OCI-LY7 (cell line): ENCODE measurements around the gene ATP9B. TPM values are rescaled to one million over a fixed set of nuclear protein-coding genes. Genes with fewer than 3 reads are reported as not detected.

Source experiments
- BruUV-seq: library from RNA; stranded (reverse); fragments of 400-500 nt; replicated peaks from 2 replicates; lab custom pipeline; 2021; lab: Mats Ljungman, UMichigan
- CTCF ChIA-PET: fragments of 300-600 bp; sonication (Branson Sonifier 250); formaldehyde crosslinking; loops from one replicate; lab custom pipeline; 2022; ENCODE audit warnings: antibody characterized with exemption; ENCODE audit not compliant: unreplicated experiment; lab: Charles Lee
- POLR2A ChIA-PET: fragments of 300-600 bp; sonication (Branson Sonifier 250); formaldehyde crosslinking; loops from one replicate; lab custom pipeline; 2022; ENCODE audit warnings: antibody characterized with exemption; lab: Charles Lee
- DNase-seq: peaks from one replicate; pipeline ENCODE4 v3.0.0-alpha.2; 2015; ENCODE audit warnings: low spot score
- H2AFZ ChIP-seq: fragments of 200-600 bp; sonication (generic), shearing (Covaris generic); 2 replicates; pipeline ENCODE4 v1.6.1; 2014; ENCODE audit warnings: mild to moderate bottlenecking, antibody characterized with exemption, low read length, moderate library complexity
- H3K27ac ChIP-seq: fragments of 200-600 bp; sonication (generic); 2 replicates; pipeline ENCODE4 v1.5.1; 2014; ENCODE audit warnings: mixed run types, low read depth, mild to moderate bottlenecking, moderate library complexity, low read length, inconsistent platforms; ENCODE audit not compliant: poor library complexity, severe bottlenecking
- H3K36me3 ChIP-seq: fragments of 200-600 bp; sonication (generic); 2 replicates; pipeline ENCODE4 v1.6.1; 2014; ENCODE audit warnings: mild to moderate bottlenecking, antibody characterized with exemption, low read length, moderate library complexity, mixed read lengths; ENCODE audit not compliant: insufficient read depth
- H3K4me1 ChIP-seq: fragments of 200-600 bp; sonication (generic); 2 replicates; pipeline ENCODE4 v1.5.1; 2014; ENCODE audit warnings: mild to moderate bottlenecking, low read length; ENCODE audit not compliant: insufficient read depth, poor library complexity, severe bottlenecking
- H3K4me2 ChIP-seq: fragments of 200-600 bp; sonication (generic); 2 replicates; pipeline ENCODE4 v1.6.1; 2014; ENCODE audit warnings: mild to moderate bottlenecking, low read length
- H3K4me3 ChIP-seq: fragments of 200-600 bp; sonication (generic); 2 replicates; pipeline ENCODE4 v1.5.1; 2014; ENCODE audit warnings: mild to moderate bottlenecking, low read depth, low read length; ENCODE audit not compliant: poor library complexity, severe bottlenecking
- H3K79me2 ChIP-seq: fragments of 200-600 bp; sonication (generic); 2 replicates; pipeline ENCODE4 v1.6.1; 2016; ENCODE audit warnings: low read depth, mild to moderate bottlenecking, low read length, moderate library complexity, mixed read lengths; ENCODE audit not compliant: insufficient read depth
- H3K9me2 ChIP-seq: fragments of 200-600 bp; sonication (generic); 2 replicates; pipeline ENCODE4 v1.6.1; 2016; ENCODE audit warnings: mild to moderate bottlenecking, low read length, mixed read lengths; ENCODE audit not compliant: insufficient read depth
- H3K9me3 ChIP-seq: fragments of 200-600 bp; sonication (generic); 2 replicates; pipeline ENCODE4 v1.6.1; 2014; ENCODE audit warnings: mild to moderate bottlenecking, mixed run types, low read length, mixed read lengths
- H4K20me1 ChIP-seq: fragments of 200-600 bp; sonication (generic); 2 replicates; pipeline ENCODE4 v1.6.1; 2014; ENCODE audit warnings: mild to moderate bottlenecking, antibody characterized with exemption, low read length, moderate library complexity, mixed read lengths; ENCODE audit not compliant: insufficient read depth
- EZH2phosphoT487 ChIP-seq: fragments of 200-600 bp; sonication (generic); IDR thresholded peaks from 2 replicates; pipeline ENCODE4 v1.6.1; 2018; ENCODE audit warnings: low read depth, borderline replicate concordance, mild to moderate bottlenecking, mixed run types, antibody characterized with exemption, low read length, moderate library complexity, mixed read lengths
- intact Hi-C: fragments of 100-400 bp; cut with micrococcal nuclease; formaldehyde crosslinking; loops from one replicate; pipeline ENCODE4 v1.10.0; 2022; ENCODE audit not compliant: unreplicated experiment
- total RNA-seq, 2 experiments: library from RNA; depleted of rRNA in 1 of 2; stranded (reverse); fragments of >200 nt in 1 of 2; shearing (Covaris generic) in 1 of 2; gene quantifications; 2 replicates each; pipeline ENCODE4 v1.2.3, GENCODE V29; 2014 to 2022
- TF ChIP-seq, protein P1 (sequence below): fragments of 200-600 bp; sonication (generic); conservative IDR thresholded peaks from 2 replicates; pipeline ENCODE4 v1.5.1; 2014; ENCODE audit warnings: mild to moderate bottlenecking, antibody characterized with exemption, low read length, moderate library complexity, mixed read lengths

ATP9B gene
- total RNA-seq, 2 experiments from 2014 or later, result 27.1 to 36.4 TPM

DNA sequence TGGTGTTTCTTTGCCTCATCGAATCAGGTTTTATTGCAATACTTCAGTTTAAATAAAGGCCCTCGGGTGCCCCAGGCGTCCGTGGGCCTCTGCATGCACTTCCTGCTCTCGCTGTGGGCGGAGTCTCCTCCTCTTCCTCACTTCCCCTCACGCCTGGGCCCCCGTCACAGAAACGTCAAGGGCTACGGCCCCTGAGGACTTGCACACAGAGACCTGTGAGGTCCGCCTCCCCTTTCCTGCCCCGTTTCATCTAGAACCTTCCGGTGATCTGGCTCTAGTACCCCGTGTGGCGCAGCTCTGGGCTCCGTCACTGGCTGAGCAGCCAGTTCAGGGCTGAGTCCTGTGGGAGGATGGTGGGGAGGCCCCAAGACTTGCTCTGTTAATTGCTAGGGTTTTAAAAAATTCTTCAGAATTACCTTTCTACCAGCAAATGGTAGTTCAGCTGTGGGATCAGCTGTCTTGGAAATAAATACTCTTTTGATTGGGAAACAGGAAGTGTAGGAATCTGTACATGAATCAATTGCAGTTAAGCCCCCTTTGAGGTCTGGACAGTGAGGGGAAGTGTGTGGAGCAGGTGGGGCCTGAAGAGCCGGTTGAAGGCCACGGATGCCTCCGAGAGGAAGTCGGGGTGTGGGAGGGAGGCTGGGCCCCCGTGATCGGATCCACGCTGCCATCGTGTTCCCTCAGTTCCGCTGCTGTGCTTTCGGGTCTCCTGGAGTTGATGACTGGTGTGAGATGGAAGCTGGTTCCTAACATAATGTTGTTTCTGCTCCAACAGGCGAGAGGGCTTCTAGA, 336.8 kb downstream of the ATP9B start:
- Histone ChIP-seq H3K9me3 (no peaks in the 10 kb centered on the region), H3K4me3 (peak overlapping the region; percentile 73), H3K4me1 (peaks cover 55% of the 10 kb centered on the region), H2AFZ (no peak overlapping the region), H4K20me1 (0 out of 2 replicates have a peak, but pooled peaks cover 4% of the 10 kb centered on the region), H3K9me2 (no peaks in the 10 kb centered on the region), H3K36me3 (peaks cover 26% of the 10 kb centered on the region), H3K27ac (peak overlapping the region; percentile 76), H3K4me2 (peak overlapping the region; percentile 98), H3K79me2 (peaks cover 78% of the 10 kb centered on the region)
- TF ChIP-seq, protein P1, sequence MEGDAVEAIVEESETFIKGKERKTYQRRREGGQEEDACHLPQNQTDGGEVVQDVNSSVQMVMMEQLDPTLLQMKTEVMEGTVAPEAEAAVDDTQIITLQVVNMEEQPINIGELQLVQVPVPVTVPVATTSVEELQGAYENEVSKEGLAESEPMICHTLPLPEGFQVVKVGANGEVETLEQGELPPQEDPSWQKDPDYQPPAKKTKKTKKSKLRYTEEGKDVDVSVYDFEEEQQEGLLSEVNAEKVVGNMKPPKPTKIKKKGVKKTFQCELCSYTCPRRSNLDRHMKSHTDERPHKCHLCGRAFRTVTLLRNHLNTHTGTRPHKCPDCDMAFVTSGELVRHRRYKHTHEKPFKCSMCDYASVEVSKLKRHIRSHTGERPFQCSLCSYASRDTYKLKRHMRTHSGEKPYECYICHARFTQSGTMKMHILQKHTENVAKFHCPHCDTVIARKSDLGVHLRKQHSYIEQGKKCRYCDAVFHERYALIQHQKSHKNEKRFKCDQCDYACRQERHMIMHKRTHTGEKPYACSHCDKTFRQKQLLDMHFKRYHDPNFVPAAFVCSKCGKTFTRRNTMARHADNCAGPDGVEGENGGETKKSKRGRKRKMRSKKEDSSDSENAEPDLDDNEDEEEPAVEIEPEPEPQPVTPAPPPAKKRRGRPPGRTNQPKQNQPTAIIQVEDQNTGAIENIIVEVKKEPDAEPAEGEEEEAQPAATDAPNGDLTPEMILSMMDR, result no peak
- no peak for TF ChIP-seq EZH2phosphoT487
- POLR2A ChIA-PET, result interaction anchor here (1.3 to 1.6 kb wide), 3 partner anchors 9 to 118 kb away, joined by 3 to 5 read pairs (median 5); no protein-coding TSS in a partner anchor
- no TSS peak for BruUV-seq
- intact Hi-C loops, result loop anchor here (2.0 kb wide), 2 partner anchors 55 to 117 kb away; no protein-coding TSS in a partner anchor
- CTCF ChIA-PET, result no interaction called here
- peak; percentile 73 for DNase-seq

GRCh38 chr18:79406708-79407107, 337.5 kb downstream of the ATP9B start:
- POLR2A ChIA-PET, result no interaction called here
- 0 out of 2 replicates have a peak, but pooled peaks cover 4% of the 10 kb centered on the region for H4K20me1 ChIP-seq
- intact Hi-C loops, result no loop called here
- H3K36me3 ChIP-seq, result peaks cover 27% of the 10 kb centered on the region
- H3K4me2 ChIP-seq, result peak overlapping the region; percentile 98; the same call in 1 of the 2 replicates
- DNase-seq, result no peak
- H3K4me3 ChIP-seq, result no peak overlapping the region
- H3K4me1 ChIP-seq, result peaks cover 48% of the 10 kb centered on the region
- no peak overlapping the region for H2AFZ ChIP-seq
- H3K9me3 ChIP-seq, result no peaks in the 10 kb centered on the region
- no TSS peak for BruUV-seq
- CTCF ChIA-PET, result no interaction called here
- peak overlapping the region; percentile 76 for H3K27ac ChIP-seq
- peaks cover 71% of the 10 kb centered on the region for H3K79me2 ChIP-seq
- no peaks in the 10 kb centered on the region for H3K9me2 ChIP-seq
- TF ChIP-seq, protein P1, result no peak
- no peak for TF ChIP-seq EZH2phosphoT487

DNA sequence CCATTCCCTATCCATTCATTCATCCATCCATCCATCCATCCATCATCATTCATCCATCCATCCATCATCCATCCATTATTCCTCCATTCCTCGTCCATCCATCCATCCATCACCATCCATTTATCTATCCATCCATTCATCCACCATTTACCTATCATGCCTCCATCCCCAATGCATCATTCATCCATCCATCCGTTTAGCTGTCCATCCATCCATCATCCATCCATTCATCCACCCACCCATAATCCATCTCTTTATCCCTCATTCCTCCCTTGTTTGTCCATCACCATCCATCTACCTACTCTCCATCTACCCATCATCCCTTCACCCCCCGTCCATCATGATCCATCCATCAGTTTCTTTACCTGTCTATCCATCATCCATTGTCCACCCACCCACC, 340.1 kb downstream of the ATP9B start:
- Histone ChIP-seq H3K9me3 (no peaks in the 10 kb centered on the region), H2AFZ (no peak overlapping the region), H4K20me1 (no peaks in the 10 kb centered on the region), H3K27ac (no peak overlapping the region), H3K79me2 (peaks cover 48% of the 10 kb centered on the region), H3K9me2 (no peaks in the 10 kb centered on the region), H3K4me1 (peaks cover 22% of the 10 kb centered on the region), H3K36me3 (peaks cover 49% of the 10 kb centered on the region), H3K4me2 (no peak overlapping the region), H3K4me3 (no peak overlapping the region)
- TF ChIP-seq EZH2phosphoT487, result no peak
- TF ChIP-seq, protein P1, result no peak
- BruUV-seq, result no TSS peak
- DNase-seq, result no peak
- ChIA-PET POLR2A (no interaction called here), CTCF (no interaction called here)
- intact Hi-C loops, result no loop called here
